Ectodermal cell (in vitro differentiated cells): ENCODE results near the gene ZBTB49.
"Not testable (repeated sequence)": the region's sequence is repeated elsewhere in the genome, so short reads cannot be mapped to it uniquely, and the experiment has no call there.

Source experiments
- H3K27ac ChIP-seq: 2 replicates; pipeline ENCODE4 v1.7.0; 2013; ENCODE audit warnings: mild to moderate bottlenecking, low read depth, low read length; ENCODE audit not compliant: insufficient read depth, poor library complexity, severe bottlenecking
- H3K27me3 ChIP-seq: 2 replicates; pipeline ENCODE4 v1.7.0; 2013; ENCODE audit warnings: mild to moderate bottlenecking, low read length; ENCODE audit not compliant: insufficient read depth, control insufficient read depth, poor library complexity, severe bottlenecking
- H3K36me3 ChIP-seq: one replicate; pipeline ENCODE4 v1.7.0; 2013; ENCODE audit warnings: low read length; ENCODE audit not compliant: control insufficient read depth, insufficient read depth
- H3K4me1 ChIP-seq: one replicate; pipeline ENCODE4 v1.7.0; 2013; ENCODE audit warnings: low read length; ENCODE audit not compliant: control insufficient read depth, insufficient read depth
- H3K4me3 ChIP-seq: 2 replicates; pipeline ENCODE4 v1.7.0; 2013; ENCODE audit warnings: low read depth, low read length, control low read depth; ENCODE audit not compliant: insufficient read depth
- H3K9me3 ChIP-seq: 2 replicates; pipeline ENCODE4 v1.7.0; 2013; ENCODE audit warnings: mild to moderate bottlenecking, low read length, moderate library complexity; ENCODE audit not compliant: control insufficient read depth
- WGBS, 2 experiments: methylation state at CpG; one replicate each; pipeline ENCODE4 v1.1.7; 2013; ENCODE audit warnings: missing lambda C conversion rate in 2 of 2; 5-methylcytosine and 5-hydroxymethylcytosine counted together

ZBTB49 gene

DNA sequence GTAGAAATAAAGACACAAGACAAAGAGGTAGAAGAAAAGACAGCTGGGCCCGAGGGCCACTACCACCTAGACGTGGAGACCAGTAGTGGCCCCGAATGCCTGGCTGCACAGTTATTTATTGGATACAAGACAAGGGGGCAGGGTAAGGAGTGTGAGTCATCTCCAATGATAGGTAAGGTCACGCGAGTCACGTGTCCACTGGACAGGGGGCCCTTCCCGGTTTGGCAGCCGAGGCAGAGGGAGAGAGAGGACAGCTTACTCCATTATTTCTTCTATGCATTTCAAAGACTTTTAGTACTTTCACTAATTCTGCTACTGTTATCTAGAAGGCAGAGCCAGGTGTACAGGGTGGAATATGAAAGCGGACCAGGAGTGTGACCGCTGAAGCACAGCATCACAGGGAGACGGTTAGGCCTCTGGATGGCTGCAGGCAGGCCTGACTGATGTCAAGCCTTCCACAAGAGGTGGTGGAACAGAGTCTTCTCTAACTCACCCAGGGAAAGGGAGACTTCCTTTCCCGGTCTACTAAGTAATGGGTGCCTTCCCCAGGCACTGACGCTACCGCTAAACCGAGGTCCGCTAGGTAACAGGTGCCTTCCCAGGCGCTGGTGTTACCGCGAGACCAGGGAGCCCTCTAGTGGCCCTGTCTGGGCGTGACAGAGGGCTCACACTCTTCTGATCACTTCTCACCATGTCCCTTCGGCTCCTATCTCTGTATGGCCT lies 44.9 kb downstream of the ZBTB49 start:
- Histone ChIP-seq H3K4me1 (no peaks in the 10 kb centered on the region), H3K9me3 (no peaks in the 10 kb centered on the region), H3K27ac (no peak overlapping the region), H3K36me3 (no peaks in the 10 kb centered on the region), H3K4me3 (no peak overlapping the region), H3K27me3 (no peaks in the 10 kb centered on the region)
- WGBS, 2 experiments, result 53 to 56% methylated on average over 20 to 21 of the region's 21 CpGs

DNA sequence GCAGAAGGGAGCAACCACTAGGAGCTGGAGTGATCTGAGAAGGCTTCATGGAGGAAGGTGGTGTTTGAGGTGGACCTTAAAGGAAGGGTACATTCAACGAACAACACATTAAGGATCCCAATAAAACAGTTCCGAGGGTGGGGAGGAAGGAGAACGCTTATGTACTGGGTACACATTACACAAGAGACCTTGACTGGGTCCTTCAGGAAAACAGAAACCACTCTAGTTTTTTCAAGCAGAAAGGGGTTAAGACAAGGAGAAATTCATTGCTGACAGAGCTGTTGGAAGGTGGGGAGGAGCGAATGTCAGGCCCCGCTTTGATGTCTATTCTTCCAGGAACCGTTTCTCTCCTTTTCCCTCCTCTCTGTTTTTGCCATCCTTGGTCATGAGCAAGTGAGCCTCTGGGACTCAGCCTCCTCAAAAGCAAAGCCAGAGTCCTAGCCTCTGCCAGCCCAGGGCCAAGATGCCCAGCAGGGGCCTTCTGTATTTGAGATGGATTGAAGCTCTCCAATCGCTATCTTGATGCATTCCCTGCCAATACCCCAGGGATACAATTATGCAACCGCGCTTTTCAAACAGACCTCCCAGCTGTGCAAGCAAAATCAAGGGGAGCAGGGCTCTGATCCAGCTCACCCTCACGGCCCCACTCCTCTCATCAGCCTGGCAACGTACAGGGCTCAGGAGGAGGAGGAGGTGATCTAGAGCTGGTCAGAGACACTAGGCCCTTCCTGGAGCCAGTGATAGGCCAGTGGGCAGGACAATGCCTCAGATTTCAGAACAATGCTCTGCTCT lies 48.4 kb downstream of the ZBTB49 start:
- Histone ChIP-seq H3K36me3 (no peaks in the 10 kb centered on the region), H3K27me3 (no peaks in the 10 kb centered on the region), H3K4me3 (no peak overlapping the region), H3K9me3 (no peaks in the 10 kb centered on the region), H3K27ac (no peak overlapping the region), H3K4me1 (no peaks in the 10 kb centered on the region)
- 84 to 86% methylated on average over 11 of the region's 11 CpGs for WGBS, 2 experiments

DNA sequence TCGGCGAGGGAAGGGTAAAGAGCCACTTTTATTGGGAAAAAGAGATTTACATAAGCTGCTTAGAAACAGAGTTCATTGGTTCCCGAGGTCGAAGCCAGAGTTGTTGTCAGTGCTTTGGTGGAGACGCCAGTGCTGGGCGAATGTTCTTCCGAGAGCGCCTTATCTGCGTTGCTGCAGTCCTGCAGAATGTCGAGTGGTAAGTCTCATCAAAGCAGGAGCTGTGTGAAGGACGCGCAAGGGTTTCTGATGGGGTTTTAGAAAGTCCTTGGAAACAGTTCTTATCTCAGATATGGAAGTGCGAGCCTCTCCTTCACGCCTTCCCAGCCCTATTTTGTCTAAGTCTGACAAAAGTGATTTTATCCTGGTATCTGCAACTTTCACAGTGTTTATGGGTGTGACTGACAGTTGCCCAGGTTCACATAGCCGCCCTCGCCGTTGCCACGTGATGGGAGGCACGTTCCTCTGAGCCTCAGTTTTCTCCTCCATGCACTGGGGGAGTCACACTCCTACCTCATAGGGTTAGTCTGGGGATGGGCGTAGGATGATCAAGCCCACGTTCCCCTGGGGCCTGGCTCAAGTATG lies 49.5 kb downstream of the ZBTB49 start:
- Histone ChIP-seq H3K27ac (no peak overlapping the region), H3K4me3 (no peak overlapping the region), H3K4me1 (no peaks in the 10 kb centered on the region), H3K36me3 (no peaks in the 10 kb centered on the region), H3K27me3 (no peaks in the 10 kb centered on the region), H3K9me3 (no peaks in the 10 kb centered on the region)
- 87 to 88% methylated on average over 21 of the region's 21 CpGs for WGBS, 2 experiments

DNA sequence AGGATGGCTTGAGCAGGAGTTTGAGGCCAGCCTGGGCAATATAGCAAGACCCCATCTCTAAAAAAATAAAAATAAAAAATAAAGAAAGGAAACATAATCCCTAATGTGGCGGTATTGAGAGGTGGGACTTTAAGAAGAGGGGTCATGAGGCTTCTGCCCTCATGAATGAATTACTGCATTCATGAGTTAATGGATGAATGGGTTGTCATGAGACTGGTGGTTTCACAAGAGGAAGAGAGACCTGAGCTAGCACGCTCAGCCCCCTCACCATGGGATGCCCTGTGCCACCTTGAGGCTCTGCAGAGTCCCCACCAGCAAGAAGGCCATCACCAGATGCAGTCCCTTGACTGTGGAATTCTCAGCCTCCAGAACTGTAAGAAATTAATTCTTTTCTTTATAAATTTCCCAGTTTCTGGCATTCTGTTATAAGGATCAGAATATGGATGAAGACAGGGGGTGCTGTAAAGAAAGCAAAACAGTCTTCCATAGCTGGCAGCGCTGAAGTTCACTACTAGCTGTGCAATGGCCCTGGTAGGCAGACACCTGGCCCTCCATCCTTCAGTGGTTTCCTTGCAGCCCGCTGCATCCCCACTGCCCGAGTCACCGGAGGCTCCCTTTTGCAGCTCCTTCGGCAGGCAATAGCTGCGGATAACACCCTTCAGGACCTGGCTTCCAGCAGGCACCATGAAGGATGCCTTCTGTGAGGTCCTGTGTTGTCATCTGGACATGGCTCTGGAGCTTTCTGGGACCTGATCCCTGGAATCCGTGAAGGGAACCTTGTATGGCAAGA lies 52.0 kb downstream of the ZBTB49 start:
- Histone ChIP-seq H3K36me3 (no peaks in the 10 kb centered on the region), H3K27me3 (no peaks in the 10 kb centered on the region), H3K4me3 (no peak overlapping the region), H3K4me1 (no peaks in the 10 kb centered on the region), H3K9me3 (no peaks in the 10 kb centered on the region), H3K27ac (no peak overlapping the region)
- WGBS, 2 experiments, result 90 to 91% methylated on average over 9 of the region's 9 CpGs

DNA sequence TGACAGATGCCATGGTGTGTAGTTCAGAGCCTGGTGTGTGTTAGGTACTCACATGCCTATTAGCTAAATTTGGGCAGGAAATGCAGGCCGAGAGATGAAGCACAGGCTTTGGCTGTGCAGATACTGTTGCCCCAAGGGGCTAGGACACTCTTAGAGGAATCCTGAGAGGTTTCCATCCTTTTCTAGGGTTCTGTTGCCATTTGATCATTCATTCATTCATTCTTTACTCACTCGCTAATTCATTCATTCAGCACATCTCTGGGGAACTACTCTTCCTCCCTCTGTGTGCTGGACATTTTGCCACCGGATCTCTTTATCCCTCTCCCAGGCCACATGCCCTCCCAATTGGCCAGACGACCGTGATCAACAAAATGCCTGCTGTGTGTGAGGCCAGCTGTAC lies 53.0 kb downstream of the ZBTB49 start:
- Histone ChIP-seq H3K9me3 (no peaks in the 10 kb centered on the region), H3K27me3 (no peaks in the 10 kb centered on the region), H3K4me1 (no peaks in the 10 kb centered on the region), H3K4me3 (no peak overlapping the region), H3K27ac (no peak overlapping the region), H3K36me3 (no peaks in the 10 kb centered on the region)
- 87 to 94% methylated on average over 5 of the region's 5 CpGs for WGBS, 2 experiments

DNA sequence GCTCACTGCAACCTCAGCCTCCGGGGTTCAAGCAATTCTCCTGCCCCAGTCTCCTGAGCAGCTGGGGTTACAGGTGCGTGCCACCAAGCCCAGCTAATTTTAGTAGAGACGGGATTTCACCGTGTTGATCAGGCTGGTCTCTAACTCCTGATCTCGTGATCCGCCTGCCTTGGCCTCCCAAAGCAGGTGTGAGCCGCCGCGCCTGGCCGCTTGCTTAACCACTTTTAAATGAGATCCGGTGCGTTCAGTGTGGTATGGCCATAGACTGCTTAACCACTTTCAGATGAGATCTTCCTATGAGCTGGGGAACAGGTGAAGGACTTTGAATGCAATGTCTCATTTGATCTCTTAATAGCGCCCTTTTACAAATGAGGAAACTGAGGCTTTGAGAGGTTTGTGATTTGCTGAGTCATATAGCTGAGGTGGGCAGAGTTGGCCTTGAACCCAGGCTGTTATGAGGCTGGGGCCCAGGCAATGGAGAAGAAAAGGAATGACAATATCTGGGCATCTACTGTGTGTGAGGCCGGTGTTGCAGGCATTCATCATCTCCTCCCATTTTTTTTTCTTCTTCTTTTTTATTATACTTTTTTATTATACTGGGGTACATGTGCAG lies 55.0 kb downstream of the ZBTB49 start:
- H3K27ac ChIP-seq, result no peak overlapping the region
- no peaks in the 10 kb centered on the region for H3K4me1 ChIP-seq
- H3K9me3 ChIP-seq, result no peaks in the 10 kb centered on the region
- no peaks in the 10 kb centered on the region for H3K36me3 ChIP-seq
- H3K27me3 ChIP-seq, result no peaks in the 10 kb centered on the region
- WGBS, 2 experiments, result 89 to 91% methylated on average over 13 of the region's 14 CpGs
- no peak overlapping the region for H3K4me3 ChIP-seq

DNA sequence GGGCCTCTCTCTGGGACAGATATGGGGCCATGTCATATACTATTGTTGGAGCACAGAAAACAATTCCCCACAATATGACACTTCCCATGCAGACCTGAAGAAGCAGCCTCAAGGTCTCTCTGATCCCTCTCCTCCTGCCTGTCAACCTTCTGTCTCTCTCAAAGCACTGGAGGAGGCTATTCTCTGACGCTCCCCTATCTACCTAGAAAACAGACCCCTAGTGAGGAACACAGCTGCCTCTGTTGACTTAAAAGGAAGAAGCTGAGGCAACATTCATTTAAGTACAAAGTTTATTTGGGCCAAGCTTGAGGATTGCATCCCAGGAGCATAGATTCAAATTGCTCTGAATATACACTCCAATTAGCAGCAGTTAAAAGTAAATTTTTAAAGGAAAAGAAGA lies 57.5 kb downstream of the ZBTB49 start:
- WGBS, 2 experiments, result 0% methylated on average over 1 of the region's 1 CpG
- Histone ChIP-seq H3K4me1 (no peaks in the 10 kb centered on the region), H3K27ac (no peak overlapping the region), H3K27me3 (no peaks in the 10 kb centered on the region), H3K4me3 (no peak overlapping the region), H3K36me3 (no peaks in the 10 kb centered on the region), H3K9me3 (no peaks in the 10 kb centered on the region)

DNA sequence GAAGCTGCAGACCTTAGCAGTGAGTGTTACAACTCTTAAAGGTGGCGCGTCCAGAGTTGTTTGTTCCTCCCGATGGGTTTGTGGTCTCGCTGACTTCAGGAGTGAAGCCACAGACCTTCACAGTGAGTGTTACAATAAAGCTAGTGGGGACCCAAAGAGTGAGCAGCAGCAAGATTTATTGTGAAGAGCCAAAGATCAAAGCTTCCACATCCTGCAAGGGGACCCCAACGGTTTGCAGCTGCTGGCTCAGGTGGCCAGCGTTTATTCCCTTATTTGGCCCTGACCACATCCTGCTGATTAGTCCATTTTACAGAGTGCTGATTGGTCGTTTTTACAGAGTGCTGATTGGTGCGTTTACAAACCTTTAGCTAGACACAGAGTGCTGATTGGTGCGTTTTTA lies 58.5 kb downstream of the ZBTB49 start:
- H3K36me3 ChIP-seq, H3K27me3 ChIP-seq, H3K9me3 ChIP-seq, H3K4me3 ChIP-seq, H3K4me1 ChIP-seq, H3K27ac ChIP-seq: not testable (repeated sequence)
- WGBS, 2 experiments, result 86 to 88% methylated on average over 8 of the region's 9 CpGs

DNA sequence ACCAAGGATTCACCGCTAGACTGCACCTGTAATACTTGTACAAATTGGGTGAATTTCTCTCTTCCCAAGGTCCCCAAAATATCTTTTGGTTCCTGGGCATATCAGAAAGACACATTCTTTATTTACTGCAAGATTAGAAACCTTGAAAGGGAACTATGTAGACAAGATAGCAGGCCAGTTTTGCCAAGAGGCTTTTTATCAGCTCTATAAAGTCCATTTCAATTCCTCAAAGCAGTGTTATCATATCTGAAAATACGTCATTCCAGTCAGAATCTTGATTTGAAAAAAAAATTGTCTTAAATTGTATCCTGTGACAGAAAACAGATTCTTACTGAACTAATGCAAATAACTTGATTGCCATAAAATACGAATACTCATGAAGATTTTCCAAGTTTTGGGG lies 59.8 kb downstream of the ZBTB49 start:
- Histone ChIP-seq H3K36me3 (no peaks in the 10 kb centered on the region), H3K27me3 (no peaks in the 10 kb centered on the region), H3K4me3 (no peak overlapping the region), H3K4me1 (no peaks in the 10 kb centered on the region), H3K9me3 (no peaks in the 10 kb centered on the region), H3K27ac (no peak overlapping the region)
- 96 to 100% methylated on average over 2 to 3 of the region's 3 CpGs for WGBS, 2 experiments
